Nephron progenitor cell (in vitro differentiated cells): Measurements from ENCODE around the gene SIPA1L3.
A peak's percentile ranks its signal among the peaks of the same experiment; 100 is the strongest.

Source experiments
- DNase-seq: peaks from one replicate; pipeline ENCODE4 v3.0.0; 2021
- H3K27ac Mint-ChIP-seq: 2 replicates; pipeline ENCODE4 v1.8.0; 2021; ENCODE audit warnings: mild to moderate bottlenecking, moderate library complexity, mixed read lengths
- H3K27me3 Mint-ChIP-seq: 2 replicates; pipeline ENCODE4 v1.8.0; 2021; ENCODE audit warnings: mild to moderate bottlenecking, low read depth, mixed read lengths; ENCODE audit not compliant: poor library complexity
- H3K36me3 Mint-ChIP-seq: 2 replicates; pipeline ENCODE4 v1.8.0; 2021; ENCODE audit warnings: low read depth, mixed read lengths
- H3K4me1 Mint-ChIP-seq: 2 replicates; pipeline ENCODE4 v1.8.0; 2021; ENCODE audit warnings: mixed read lengths
- H3K4me3 Mint-ChIP-seq: 2 replicates; pipeline ENCODE4 v1.8.0; 2021; ENCODE audit warnings: mild to moderate bottlenecking, moderate library complexity, mixed read lengths
- H3K9me3 Mint-ChIP-seq: 2 replicates; pipeline ENCODE4 v1.8.0; 2021; ENCODE audit warnings: mild to moderate bottlenecking, moderate library complexity, mixed read lengths
- CTCF ChIP-seq: fragments of 200-600 bp; sonication (generic); IDR thresholded peaks from 2 replicates; pipeline ENCODE4 v1.5.0; 2021; ENCODE audit warnings: antibody characterized with exemption

The SIPA1L3 gene

GRCh38 chr19:37983153-37983552, 76.1 kb downstream of the SIPA1L3 start:
- no peak for TF ChIP-seq CTCF
- Mint-ChIP-seq H3K9me3 (no peaks in the 10 kb centered on the region), H3K4me1 (peaks cover 35% of the 10 kb centered on the region), H3K27me3 (no peaks in the 10 kb centered on the region), H3K36me3 (no peaks in the 10 kb centered on the region), H3K4me3 (no peak overlapping the region), H3K27ac (no peak overlapping the region)
- no peak for DNase-seq

GRCh38 chr19:37983916-37984315, 76.9 kb downstream of the SIPA1L3 start:
- no peaks in the 10 kb centered on the region for H3K27me3 Mint-ChIP-seq
- no peak for TF ChIP-seq CTCF
- peaks cover 40% of the 10 kb centered on the region for H3K4me1 Mint-ChIP-seq
- peak overlapping the region; percentile 34 for H3K27ac Mint-ChIP-seq
- no peak overlapping the region for H3K4me3 Mint-ChIP-seq
- DNase-seq, result no peak
- no peaks in the 10 kb centered on the region for H3K36me3 Mint-ChIP-seq
- no peaks in the 10 kb centered on the region for H3K9me3 Mint-ChIP-seq

GRCh38 chr19:37986048-37986750, 79.2 kb downstream of the SIPA1L3 start:
- Mint-ChIP-seq H3K27ac (peak overlapping the region; percentile 64), H3K9me3 (no peaks in the 10 kb centered on the region), H3K4me3 (no peak overlapping the region), H3K36me3 (no peaks in the 10 kb centered on the region), H3K27me3 (no peaks in the 10 kb centered on the region), H3K4me1 (peaks cover 44% of the 10 kb centered on the region)
- DNase-seq, result no peak
- no peak for TF ChIP-seq CTCF

GRCh38 chr19:37987356-37988332, 80.6 kb downstream of the SIPA1L3 start:
- Mint-ChIP-seq H3K9me3 (no peaks in the 10 kb centered on the region), H3K27ac (no peak overlapping the region), H3K4me3 (no peak overlapping the region), H3K36me3 (no peaks in the 10 kb centered on the region), H3K4me1 (peaks cover 46% of the 10 kb centered on the region), H3K27me3 (no peaks in the 10 kb centered on the region)
- TF ChIP-seq CTCF, result peak; percentile 14
- peak; percentile 37 for DNase-seq

GRCh38 chr19:37988758-37989635, 82.0 kb downstream of the SIPA1L3 start:
- no peaks in the 10 kb centered on the region for H3K9me3 Mint-ChIP-seq
- no peak for TF ChIP-seq CTCF
- H3K4me3 Mint-ChIP-seq, result peak overlapping the region; percentile 23
- peaks cover 2% of the 10 kb centered on the region for H3K36me3 Mint-ChIP-seq
- H3K27me3 Mint-ChIP-seq, result no peaks in the 10 kb centered on the region
- peak overlapping the region; percentile 96 for H3K27ac Mint-ChIP-seq
- DNase-seq, result peak; percentile 34
- peaks cover 46% of the 10 kb centered on the region for H3K4me1 Mint-ChIP-seq
